ENCODE measurements around the gene DPP4.

The DPP4 gene

DNA sequence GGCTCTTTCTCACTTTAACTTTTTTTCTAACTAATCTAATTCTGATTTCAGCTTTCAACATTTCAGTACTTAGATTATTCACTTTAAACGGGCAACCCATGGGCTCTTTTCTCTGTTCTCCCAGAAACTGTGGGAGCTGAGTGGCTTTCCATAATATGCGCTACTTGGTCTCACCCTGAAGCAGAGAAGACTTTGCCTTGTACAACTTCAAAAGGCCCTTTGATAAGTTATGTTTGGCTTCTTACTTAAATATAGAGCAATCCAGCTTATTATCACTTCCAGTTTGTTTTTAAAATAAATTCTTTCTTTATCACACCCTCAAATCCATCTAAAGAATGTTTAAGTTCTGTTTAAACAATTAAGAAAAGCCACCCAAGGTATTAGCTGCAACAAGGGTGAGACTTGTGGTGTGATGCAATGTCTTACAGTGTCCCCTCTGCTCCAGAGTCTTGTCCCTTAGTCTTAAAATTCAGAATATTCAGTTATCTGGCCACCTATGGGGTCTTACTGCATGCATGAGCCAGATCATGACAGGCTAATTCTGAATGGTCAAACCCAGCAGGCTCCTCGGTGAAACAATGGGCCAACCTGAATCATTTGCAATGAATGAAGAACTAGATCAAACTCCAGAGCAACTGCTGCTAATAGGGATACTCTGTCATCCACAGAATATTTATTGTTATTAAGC lies 39.2 kb upstream of the DPP4 start:
- H3K4me3 ChIP-seq (replicated peaks in 1 of 2; ENCODE audit: low read depth in 2 of 2, low read length in 2 of 2), result no peak overlapping the region
- TF ChIP-seq, protein P1, sequence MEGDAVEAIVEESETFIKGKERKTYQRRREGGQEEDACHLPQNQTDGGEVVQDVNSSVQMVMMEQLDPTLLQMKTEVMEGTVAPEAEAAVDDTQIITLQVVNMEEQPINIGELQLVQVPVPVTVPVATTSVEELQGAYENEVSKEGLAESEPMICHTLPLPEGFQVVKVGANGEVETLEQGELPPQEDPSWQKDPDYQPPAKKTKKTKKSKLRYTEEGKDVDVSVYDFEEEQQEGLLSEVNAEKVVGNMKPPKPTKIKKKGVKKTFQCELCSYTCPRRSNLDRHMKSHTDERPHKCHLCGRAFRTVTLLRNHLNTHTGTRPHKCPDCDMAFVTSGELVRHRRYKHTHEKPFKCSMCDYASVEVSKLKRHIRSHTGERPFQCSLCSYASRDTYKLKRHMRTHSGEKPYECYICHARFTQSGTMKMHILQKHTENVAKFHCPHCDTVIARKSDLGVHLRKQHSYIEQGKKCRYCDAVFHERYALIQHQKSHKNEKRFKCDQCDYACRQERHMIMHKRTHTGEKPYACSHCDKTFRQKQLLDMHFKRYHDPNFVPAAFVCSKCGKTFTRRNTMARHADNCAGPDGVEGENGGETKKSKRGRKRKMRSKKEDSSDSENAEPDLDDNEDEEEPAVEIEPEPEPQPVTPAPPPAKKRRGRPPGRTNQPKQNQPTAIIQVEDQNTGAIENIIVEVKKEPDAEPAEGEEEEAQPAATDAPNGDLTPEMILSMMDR (IDR thresholded peaks at IDR 0.05; ENCODE audit: low read depth, low read length), result no peak
- no peak for DNase-seq (ENCODE audit: low read depth in 2 of 2)

DNA sequence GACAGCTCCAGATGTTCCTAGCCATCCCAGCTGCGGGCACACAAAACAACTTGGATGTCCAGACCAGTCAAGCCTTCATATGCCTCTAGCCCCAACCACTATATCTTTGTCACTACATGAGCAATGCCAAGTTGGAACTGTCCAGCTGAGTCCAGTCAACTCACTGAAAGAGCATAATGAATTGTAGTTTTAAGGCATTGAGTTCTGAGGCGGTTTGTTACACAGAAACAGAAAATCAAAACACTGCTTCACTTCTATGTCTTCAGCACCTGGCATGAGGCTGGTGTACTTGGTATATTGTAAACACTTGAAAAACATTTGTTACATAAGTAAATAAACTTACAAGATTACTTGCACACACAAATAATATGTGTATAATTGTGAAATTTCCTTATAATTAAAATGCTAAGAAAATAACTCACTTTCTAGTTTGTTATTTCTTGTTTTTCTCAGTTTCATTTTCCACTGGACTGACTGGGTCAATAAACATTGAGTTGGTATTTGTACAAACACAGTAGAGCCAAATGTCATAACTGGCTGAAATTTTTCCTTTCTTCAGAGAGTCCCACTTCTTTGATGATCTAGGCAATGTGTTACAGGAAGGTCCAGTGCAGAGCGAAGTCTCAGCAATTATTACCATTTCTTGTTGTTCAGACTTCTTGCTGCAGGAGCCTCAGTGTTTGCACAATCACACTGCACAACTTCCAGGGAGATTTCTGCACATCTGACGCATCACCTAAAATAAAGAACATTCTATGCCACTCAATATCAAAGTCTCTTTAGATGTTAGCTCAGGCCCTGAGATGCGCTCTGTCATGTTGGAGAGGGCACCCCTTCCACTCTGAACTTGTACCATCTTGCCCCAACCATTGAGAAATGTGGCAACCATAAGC lies 38.2 kb upstream of the DPP4 start:
- no peak for DNase-seq (ENCODE audit: low read depth in 2 of 2)
- TF ChIP-seq, protein P1 (IDR thresholded peaks at IDR 0.05; ENCODE audit: low read depth, low read length), result no peak
- H3K4me3 ChIP-seq (replicated peaks in 1 of 2; ENCODE audit: low read depth in 2 of 2, low read length in 2 of 2), result no peak overlapping the region

DNA sequence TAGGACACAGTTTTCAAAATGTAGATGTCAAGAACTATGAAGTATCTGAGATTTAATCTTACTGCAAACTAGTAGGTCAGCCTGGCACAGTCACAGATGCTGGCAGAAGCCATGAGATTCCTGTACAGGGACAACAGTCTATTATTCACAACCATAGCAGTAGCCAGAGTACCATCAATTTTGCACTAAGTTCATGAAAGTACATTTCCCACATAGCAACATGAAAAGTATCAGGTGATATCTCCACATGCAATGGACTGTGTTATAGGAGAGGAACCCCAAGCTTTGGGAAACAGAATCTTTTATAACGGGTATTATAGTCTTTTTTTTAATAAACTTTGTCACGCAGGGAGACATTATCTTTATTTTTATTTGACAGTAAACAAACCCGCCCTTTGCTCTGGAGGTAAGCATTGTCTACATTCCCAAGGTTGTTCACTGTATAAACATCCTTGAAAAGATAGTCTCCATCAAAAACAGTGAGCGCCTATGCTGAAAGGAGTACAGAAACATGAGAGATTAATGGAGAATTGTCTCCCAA lies 33.4 kb upstream of the DPP4 start:
- TF ChIP-seq, protein P1 (IDR thresholded peaks at IDR 0.05; ENCODE audit: low read depth, low read length), result no peak
- no peak for DNase-seq (ENCODE audit: low read depth in 2 of 2)
- no peak overlapping the region for H3K4me3 ChIP-seq (replicated peaks in 1 of 2; ENCODE audit: low read depth in 2 of 2, low read length in 2 of 2)

- no peak overlapping the region for H3K4me3 ChIP-seq (replicated peaks in 1 of 2; ENCODE audit: low read depth in 2 of 2, low read length in 2 of 2)
- TF ChIP-seq, protein P1 (IDR thresholded peaks at IDR 0.05; ENCODE audit: low read depth, low read length), result no peak
- DNase-seq (ENCODE audit: low read depth in 2 of 2), result no peak
These were observed 32.7 kb upstream of the DPP4 start for GRCh38 chr2:162106746-162107145.

DNA sequence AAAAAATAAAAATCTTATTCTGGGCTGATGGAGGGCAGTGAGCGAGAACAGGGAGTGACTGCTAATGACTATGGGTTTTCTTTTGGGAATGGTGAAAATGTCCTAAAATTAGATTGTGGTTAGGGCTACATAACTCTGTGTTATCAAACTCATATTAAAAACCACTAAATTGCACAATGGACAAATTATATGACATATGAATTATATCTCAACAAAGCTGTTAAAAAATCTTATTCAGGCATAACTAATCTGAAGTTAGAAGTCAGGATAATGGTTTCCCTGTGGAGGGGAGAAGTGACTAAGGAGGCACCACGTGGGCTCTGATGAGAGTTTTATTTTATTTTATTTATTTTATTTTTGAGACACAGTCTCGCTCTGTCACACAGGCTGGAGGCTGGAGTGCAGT lies 32.1 kb upstream of the DPP4 start:
- no peak overlapping the region for H3K4me3 ChIP-seq (replicated peaks in 1 of 2; ENCODE audit: low read depth in 2 of 2, low read length in 2 of 2)
- TF ChIP-seq, protein P1 (IDR thresholded peaks at IDR 0.05; ENCODE audit: low read depth, low read length), result no peak
- peak; percentile 42 to 80 for DNase-seq (ENCODE audit: low read depth in 2 of 2)

GRCh38 chr2:162103443-162104009 lies 29.5 kb upstream of the DPP4 start:
- DNase-seq (ENCODE audit: low read depth in 2 of 2), result peak; percentile 41 to 53
- TF ChIP-seq, protein P1 (IDR thresholded peaks at IDR 0.05; ENCODE audit: low read depth, low read length), result no peak
- no peak overlapping the region for H3K4me3 ChIP-seq (replicated peaks in 1 of 2; ENCODE audit: low read depth in 2 of 2, low read length in 2 of 2)

Data from cardiac fibroblast (primary cell).